Activated CD8-positive, alpha-beta memory T cell treated with anti-CD3 and anti-CD28 coated beads for 1 hour (primary cell): ENCODE results near the gene MISP3.
A peak's percentile ranks its signal among the peaks of the same experiment; 100 is the strongest.

Experiments
- DNase-seq, 2 donors: peaks; one replicate each; pipeline ENCODE4 v3.0.0-alpha.2; 2020; ENCODE audit warnings: low read depth in 1 of 2; ENCODE audit errors: extremely low read depth in 1 of 2

Gene MISP3

DNA sequence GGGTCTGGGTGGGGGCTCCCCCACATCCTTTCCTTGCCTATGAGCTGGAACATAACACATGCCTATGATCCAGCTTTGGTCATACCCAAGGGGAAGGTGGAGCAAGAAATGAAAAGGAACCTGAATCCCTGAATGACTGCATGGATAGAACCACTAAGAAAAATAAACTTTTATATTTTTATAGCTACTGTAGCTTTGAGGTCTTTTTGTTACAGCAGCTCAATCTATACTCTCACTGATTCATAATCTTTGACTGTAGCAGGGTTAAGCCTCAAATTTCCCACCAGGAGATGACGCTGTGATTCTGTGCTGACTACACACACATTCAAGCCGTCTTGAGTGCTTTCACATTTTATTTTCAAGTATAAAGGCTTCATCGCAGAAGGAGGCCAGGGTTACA is 19.6 kb upstream of the MISP3 start:
- no peak for DNase-seq

DNA sequence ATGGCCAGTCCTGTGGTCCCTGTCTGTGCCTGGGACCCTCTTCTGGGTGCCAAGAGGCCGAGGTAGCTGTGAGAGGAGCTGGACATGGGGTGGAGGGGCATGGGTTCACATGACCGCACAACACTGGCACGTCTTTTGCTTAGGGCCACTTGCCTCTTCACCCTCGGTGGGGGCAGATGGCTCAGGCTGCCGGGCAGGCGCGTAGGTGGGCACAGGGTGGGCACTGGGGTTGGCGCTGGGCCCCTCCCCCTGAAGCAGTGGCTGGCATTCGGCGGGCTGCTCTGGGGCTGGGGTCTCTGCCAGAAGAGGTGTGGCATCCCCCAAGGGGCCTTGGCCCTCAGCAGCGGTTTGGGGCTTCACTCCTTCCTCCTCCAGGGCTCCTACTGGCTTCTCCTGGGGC is 19.1 kb upstream of the MISP3 start:
- DNase-seq = no peak

DNA sequence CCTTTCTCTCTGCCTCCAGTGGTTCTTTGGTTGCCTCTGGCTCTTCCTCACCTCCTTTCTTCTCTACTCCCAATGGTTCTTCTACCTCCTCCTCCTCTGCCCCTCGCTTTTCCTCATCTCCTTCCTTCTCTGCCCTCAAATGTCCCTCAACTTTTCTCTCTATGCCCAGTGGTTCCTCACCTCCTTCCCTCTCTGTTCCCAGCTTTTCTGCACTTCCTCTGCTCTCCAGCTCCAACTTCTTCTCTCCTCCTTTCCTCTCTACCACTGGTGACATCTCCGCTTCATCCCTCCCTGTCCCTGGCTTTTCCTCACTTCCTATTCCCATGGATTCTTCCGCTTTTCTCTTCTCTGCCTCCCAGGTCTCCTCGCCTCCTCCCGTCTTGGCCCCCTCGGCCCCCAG is 18.5 kb upstream of the MISP3 start:
- no peak for DNase-seq

DNA sequence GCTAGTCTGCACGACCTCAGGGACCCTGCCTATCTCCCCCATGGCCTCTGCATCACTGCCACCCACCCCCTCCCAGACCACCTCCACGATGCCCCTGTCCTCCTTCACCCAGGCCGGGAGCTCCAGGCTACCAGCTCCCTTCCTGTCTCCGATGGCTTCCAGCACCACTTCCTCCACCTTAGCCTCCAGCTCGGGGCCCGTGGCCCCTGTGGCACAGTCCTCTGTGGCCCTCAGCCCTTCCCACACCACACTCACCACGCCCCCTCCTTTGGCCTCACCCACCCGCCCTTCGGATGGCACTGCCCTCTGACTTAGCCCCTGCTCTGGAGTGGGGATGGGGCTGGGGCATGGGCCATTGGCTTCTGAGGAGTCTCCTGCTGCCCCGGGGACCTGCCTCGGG is 17.9 kb upstream of the MISP3 start:
- no peak for DNase-seq

DNA sequence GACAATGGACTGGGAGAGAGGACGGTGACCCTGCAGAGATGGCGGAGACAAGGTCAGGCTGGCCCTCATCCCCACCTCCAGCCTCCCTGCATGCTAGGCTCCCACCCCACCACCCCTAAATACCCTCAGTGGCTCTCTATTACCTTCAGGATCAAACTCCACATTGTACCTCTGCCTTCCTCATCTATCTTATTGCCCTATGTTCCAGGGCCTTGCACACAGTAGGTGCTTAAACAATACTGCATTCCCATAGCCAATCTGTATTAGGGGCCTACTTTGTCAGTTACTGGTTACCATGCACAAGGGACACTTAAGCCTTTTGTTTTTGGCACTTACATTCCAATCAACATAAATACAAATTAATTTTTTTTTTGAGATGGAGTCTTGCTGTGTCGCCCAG is 17.2 kb upstream of the MISP3 start:
- no peak for DNase-seq

DNA sequence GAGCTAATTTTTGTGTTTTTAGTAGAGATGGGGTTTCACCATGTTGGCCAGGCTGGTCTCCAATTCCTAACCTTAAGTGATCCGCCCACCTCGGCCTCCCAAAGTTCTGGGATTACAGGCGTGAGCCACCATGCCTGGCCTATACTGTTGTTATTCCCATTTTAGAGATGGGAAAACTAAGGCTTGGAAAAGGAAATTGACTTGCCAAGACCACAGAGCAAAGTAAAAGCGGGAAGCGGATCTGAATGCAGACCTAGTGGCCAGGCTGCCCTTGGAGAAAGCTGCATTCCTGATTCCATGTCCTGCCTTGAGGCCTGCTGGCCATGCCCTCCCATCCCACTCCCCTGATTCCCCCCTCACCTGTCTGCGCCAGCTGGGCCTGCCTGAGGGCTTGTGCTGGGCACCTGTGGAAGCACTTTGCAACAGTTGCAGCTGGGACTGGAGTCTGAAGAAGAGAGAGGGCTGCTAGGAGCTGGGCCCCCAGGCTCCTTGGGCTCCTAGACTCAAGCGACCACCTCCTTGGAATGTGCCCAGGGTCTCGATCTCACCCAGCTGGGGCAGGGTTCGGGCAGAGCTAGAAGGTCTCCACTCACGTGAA is 16.4 kb upstream of the MISP3 start:
- DNase-seq = no peak

DNA sequence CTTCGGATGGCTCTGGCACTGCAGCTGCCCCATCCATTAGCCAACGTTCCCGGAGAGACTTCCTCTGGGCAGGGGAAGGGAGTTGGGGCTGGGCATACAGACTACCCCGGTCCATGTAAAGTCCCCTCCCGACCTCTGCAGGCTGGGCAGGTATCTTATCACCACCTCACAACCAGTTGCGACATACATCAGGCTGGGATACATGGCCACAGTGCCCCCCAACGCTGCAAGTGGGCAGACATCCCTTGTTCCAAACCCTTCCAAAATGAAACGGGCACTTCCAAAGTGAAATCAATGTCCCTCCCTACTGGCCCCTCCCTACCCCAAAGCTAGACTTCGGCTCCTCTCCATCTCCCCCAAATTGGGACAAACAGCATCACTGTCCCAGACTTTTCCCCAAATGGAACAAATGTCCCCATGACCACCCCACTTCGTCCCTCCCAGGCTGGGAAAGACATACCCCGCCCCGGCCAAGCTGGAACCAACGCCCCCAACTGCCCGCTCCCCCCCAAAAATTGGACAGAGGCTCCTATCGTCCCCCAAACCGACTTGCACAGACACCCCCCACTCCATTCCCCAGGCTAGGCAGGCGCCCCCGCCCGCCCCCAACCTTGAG is 15.7 kb upstream of the MISP3 start:
- no peak for DNase-seq

DNA sequence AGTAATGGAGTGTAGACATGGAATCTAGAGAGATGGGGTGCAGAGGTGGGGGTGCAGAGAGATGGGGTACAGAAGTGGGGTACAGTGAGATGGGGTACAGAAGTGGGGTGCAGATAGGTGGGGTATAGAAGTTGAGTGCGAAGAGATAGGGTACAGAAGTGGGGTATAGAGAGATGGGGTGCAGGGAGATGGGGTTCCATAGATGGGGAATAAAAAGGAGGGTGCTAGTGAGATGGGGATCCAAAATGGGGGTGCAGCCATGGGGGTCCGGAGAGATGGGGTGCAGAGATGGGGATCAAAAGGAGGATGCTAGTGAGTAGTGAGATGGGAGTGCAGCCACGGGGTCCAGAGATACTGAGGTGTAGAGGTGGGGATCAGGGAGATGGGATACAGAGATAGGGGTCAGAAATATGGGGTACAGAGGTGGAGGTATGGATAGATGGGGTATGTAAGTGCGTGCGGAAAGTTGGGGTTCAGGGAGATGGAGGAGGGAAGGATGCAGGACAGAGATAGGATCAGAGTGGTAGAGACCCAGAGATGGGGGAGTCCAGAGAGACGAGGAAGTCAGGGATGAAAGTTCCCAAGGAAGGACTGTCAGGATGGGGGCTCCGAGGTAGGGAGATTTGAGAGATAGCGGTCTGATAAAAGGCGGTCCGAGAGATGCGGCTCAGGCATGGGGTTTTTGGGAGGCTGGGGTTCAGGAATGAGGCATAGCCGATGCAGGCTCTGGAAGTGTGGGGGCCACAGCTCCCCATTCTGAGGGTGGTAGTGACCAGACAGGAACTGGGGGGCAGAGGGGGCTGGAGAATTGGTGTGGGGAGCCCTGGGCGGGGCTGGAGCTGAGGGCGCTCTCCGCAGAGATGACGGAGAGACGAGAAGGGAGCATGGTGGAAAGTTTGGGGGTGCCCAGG is 14.1 kb upstream of the MISP3 start:
- no peak for DNase-seq

DNA sequence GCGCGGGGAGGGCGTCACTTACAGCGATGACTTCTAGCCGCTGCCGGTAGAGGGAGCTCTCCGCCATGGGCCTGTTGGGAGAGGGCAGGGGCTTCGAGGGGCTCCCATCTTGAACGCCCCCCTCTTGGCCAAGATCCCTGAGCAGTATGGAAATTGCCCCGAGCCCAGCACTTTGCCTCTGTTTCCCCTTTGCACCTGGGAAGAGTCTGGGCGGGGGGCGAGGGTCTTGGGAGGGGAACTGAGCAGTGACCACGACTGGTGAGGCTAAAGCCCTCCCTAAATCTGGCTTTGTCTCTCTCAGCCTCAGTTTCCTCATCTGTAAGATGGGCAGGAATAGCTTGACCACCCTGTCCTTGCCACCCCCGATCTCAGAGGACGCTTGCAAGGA is 13.5 kb upstream of the MISP3 start:
- no peak for DNase-seq

DNA sequence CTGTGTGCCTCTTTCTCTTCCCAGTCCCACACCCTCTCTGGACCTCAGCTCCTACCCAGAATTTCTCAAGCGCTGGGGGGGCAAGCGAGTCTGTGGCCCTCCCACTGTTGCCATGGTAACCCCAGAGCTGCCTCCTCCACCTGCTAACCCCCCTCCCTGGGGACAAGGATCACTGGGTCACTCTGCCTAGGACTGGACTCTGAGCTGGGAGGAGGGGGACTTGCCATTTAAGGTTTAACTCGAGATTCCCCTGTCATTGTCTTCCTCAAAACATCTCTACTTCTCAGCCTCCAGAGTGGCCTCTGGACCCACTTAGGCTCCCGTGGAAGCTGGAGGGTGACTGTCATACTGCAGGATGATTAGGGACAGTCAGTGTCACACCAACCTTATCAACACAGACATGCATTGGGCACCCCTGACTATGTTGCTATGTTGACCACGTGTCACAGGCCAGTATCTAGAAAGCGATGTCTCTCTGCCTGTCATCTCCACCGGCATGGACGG is 12.9 kb upstream of the MISP3 start:
- no peak for DNase-seq

DNA sequence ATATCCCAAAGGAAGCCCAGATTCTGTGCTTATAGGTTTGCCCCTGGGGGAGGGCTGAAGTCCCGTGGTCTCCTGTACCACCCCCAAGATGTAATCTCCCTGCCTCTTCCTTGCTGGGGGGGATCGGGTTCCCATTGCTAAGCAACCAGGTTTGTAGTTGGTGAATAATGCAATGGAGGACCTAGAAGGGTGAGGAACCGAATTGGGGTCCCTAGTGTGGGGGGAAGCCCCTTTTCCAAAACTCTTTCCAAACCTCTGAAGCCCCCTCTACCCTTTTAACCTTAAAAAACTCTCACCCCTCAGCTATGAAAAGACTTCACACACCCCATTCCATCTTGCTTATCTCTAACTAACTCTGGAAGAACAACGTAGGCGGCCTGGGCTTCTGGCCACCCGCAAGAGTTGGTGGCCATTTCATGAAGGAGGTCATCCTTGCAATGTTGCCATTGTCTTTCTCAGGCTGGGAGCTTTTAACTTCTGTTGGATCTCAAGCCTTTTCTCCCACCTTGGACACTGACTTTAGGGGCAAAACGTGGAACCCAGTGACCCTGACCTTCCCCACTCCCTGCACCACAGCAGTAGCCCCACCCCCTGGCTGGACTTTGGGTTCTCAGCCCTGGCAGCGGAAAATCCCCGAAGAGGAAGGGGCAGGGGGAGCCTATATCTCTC is 11.4 kb upstream of the MISP3 start:
- no peak for DNase-seq

DNA sequence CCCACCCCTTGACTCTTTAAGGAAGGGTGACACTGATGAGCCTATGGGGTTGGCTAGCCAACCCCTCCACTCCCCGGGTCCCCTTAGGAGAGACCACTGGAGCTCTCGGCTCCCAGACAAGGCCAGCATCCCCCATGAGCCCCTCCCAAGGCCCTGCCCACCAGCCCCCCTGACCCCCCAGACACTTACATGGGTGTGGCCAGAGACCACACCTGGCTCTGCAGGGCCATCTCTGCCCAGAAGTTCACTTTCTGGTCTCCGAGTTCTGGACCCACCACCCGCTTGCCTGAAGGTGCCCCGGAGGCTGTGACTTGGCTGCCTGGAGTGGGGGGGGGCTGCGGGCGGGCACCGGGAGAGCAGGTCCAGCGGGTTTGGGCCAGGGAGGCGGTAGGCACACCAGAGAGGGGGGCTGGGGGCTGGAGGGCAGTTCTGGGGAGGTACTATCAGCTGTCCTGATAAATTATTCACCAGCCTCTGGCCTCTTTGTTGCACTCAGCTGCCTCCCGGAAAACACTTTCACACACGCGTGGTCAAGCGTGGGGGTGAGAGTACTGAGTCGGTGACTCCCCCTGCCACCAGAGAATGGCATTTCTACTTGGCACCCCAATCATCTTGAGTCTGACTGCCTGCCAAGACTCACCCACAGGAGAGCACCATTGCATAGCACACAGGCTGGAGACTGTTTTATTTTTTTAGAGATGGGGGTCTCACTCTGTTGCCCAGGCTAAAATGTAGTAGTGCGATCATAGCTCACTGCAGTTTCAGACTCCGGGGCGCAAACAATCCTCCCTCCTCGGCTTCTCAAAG is 10.6 kb upstream of the MISP3 start, which contains the start of gene PALM3:
Gene PALM3 (minus strand): TSS at position 326 of the 807 bp plus-strand sequence. CDS start 96 bp downstream, at position 230.
- no peak for DNase-seq

DNA sequence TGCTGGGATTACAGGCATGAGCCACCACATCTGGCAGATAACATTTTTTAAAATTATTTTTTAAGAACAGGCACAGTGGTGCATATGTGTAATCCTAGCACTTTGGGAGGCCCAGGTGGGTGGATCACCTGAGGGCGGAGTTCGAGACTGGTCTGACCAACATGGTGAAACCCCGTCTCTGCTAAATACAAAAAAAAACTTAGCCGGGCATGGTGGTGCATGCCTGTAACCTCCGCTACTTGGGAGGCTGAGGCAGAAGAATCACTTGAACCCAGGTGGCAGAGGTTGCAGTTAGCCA is 10.1 kb upstream of the MISP3 start:
- DNase-seq = no peak

DNA sequence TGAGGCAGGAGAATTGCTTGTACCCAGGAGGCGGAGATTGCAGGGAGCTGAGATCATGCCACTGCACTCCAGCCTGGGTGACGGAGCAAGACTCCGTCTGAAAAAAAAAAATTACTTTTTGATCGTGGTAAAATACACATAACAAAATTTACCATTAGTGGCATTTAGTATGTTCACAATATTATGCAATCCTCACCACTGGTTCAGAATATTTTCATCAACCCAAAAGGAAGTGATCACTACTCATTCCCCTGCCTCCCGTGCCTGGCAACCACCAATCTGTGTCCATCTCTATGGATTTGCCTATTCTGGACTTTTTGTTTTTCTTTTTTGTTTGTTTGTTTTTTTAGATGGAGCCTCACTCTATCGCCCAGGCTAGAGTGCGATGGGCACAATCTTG is 9.5 kb upstream of the MISP3 start:
- no peak for DNase-seq

DNA sequence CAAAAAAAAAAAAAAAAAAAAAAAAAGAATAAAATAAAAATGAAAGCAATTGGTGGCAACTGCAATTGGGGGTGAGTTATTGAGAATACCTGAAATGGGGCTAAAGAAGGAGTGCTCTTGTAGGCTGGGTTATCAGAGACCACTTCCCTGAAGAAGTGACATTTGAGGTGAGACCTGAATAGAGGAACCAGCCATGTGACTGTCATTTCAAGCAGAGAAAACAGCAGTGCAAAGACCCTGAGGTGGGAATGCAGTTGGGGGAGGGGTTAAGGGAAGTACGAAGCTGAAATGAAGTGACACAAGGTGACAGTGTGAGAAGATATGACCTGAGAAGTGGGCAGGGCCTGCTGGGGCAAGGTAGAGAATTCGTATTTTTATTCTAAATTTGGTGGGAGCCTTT is 6.5 kb upstream of the MISP3 start:
- no peak for DNase-seq

DNA sequence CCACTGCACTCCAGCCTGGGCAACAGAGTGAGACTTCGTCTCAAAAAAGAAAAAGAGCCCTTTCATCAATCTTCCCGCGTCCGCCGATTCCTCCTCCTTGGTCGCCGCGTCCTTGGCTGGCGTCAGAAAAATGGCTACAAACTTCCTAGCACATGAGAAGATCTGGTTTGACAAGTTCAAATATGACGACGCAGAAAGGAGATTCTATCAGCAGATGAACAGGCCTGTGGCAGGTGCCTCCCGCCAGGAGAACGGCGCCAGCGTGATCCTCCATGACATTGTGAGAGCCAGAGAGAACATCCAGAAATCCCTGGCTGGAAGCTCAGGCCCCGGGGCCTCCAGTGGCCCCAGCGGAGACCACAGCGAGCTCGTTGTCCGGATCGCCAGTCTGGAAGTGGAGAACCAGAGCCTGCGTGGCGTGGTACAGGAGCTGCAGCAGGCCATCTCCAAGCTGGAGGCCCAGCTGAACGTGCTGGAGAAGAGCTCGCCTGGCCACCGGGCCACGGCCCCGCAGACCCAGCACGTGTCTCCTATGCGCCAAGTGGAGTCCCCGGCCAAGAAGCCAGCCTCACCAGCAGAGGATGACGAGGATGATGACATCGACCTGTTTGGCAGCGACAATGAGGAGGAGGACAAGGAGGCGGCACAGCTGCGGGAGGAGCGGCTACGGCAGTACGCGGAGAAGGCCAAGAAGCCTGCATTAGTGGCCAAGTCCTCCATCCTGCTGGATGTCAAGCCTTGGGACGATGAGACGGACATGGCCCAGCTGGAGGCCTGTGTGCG is 2.1 kb upstream of the MISP3 start:
- no peak for DNase-seq

DNA sequence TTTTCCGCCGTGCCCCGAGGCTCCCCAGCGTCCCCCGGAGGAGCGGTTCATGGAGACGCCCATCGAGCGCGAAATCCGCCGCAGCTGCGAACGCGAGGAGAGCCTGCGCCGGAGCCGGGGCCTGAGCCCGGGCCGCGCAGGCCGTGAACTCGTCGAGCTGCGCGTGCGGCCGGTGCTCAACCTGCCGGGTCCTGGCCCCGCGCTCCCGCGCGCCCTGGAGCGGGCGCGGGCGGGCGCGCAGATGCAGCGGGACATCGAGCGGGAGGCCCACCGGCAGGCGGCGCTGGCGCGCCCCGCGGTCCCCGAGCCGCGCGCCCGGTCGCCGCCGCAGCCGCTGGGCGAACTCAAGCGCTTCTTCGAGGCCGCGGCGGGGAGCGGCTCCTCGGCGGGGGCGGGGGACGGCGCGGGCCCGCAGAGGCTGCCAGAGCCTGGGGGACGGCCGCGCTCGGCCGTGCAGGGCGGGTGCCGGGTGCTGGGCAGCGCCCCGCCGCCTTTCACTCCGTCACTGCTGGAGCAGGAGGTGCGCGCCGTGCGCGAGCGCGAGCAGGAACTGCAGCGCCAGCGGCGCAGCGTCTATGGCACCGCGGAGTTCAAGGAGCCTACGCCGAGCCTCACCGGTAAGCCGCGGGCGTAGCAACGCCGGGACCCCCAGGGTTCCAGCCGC is 807 bp downstream of the MISP3 start:
- peak in 1 of 2 donors; percentile 66 for DNase-seq

DNA sequence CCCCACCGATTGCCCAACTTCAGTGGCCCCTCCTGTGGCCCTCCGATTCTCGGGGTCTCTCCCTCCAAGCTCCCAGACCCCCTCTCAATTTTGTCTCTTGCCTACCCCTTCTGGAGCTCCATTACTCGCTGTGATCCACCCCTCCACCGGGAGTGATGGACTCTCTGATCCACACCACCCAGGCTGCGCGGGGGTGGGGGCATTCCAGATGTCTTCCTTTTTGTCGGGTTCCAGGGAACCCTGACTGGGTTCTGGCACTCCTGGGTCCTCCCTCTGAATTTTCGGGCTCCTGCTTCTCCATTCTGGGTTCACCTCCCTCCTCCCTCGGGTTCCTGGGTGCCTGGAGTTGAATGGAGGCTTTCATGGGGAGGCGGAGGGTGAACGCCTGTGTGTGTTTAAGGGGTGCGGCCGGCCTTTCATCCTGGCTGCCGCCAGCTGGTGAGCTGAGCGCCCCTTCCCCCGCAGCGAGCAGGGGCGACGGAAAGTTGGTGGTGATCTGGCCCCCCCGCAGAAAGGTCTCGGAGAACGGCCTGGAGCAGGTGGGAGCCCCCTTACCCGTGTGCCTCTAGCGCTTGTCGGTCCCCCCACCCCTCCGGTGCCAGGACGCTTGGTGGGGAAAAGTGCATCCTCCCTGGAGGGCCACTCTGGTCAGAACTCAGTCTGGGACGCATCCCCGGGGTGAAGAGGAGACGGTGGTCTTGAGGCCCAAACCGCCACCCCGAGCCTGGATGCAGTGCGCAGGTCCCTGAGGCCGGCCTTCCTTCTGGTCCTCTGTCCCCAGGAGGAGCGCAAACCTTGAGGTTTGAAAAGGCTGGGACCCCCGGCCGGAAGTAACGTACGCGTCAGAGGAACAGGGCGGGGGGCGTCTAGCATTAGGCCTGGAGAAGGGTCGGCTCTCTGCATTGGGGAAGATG is 1.6 kb downstream of the MISP3 start:
- DNase-seq = no peak
